A549 treated with Hydrocortisone at 1 μM for 4 hours (cell line): Measurements from ENCODE around the gene PDE1C. TPM values are rescaled to one million over a fixed set of nuclear protein-coding genes. Genes with fewer than 3 reads are reported as not detected.

Source experiments
- total RNA-seq: library from RNA; stranded (reverse); fragments of 200-300 nt; extraction: Qiagen RNA extraction; gene quantifications from 5 replicates; pipeline ENCODE4 v1.2.3, GENCODE V29; 2022

PDE1C gene
- 2.5 to 3.8 TPM (median 3.0 TPM) in 5 replicates for total RNA-seq

GRCh38 chr7:32070406-32071360, at the start of gene PDE1C:
PDE1C (minus strand) TSS chr7:32070407.

